ENCODE measurements around the gene MYEOV.

Gene MYEOV

GRCh38 chr11:69269926-69270697 lies 23.8 kb upstream of the MYEOV start:
- no peak for TF ChIP-seq CTCF (IDR thresholded peaks at IDR 0.05; ENCODE audit: extremely low read depth, insufficient read depth, missing control alignments)
- DNase-seq (ENCODE audit: low spot score): no peak
- in situ Hi-C loops (cut with MboI; ENCODE audit: low pct_unique_long_range_greater_than_20kb, low sequenced_read_pairs, unreplicated experiment): no loop called here

- TF ChIP-seq CTCF (IDR thresholded peaks at IDR 0.05; ENCODE audit: extremely low read depth, insufficient read depth, missing control alignments): no peak
- in situ Hi-C loops (cut with MboI; ENCODE audit: low pct_unique_long_range_greater_than_20kb, low sequenced_read_pairs, unreplicated experiment): no loop called here
These were observed 23.0 kb upstream of the MYEOV start for GRCh38 chr11:69270941-69271340.

GRCh38 chr11:69272055-69272454 lies 21.9 kb upstream of the MYEOV start:
- DNase-seq (ENCODE audit: low spot score): no peak
- in situ Hi-C loops (cut with MboI; ENCODE audit: low pct_unique_long_range_greater_than_20kb, low sequenced_read_pairs, unreplicated experiment): no loop called here
- no peak for TF ChIP-seq CTCF (IDR thresholded peaks at IDR 0.05; ENCODE audit: extremely low read depth, insufficient read depth, missing control alignments)

More at GRCh38 chr11:69270941-69271340, 23.0 kb upstream of the MYEOV start:
- DNase-seq (ENCODE audit: low spot score): no peak

GRCh38 chr11:69272831-69273485 lies 21.0 kb upstream of the MYEOV start:
- no peak for TF ChIP-seq CTCF (IDR thresholded peaks at IDR 0.05; ENCODE audit: extremely low read depth, insufficient read depth, missing control alignments)
- no peak for DNase-seq (ENCODE audit: low spot score)
- in situ Hi-C loops (cut with MboI; ENCODE audit: low pct_unique_long_range_greater_than_20kb, low sequenced_read_pairs, unreplicated experiment): no loop called here

GRCh38 chr11:69273571-69273970 lies 20.4 kb upstream of the MYEOV start:
- in situ Hi-C loops (cut with MboI; ENCODE audit: low pct_unique_long_range_greater_than_20kb, low sequenced_read_pairs, unreplicated experiment): no loop called here
- TF ChIP-seq CTCF (IDR thresholded peaks at IDR 0.05; ENCODE audit: extremely low read depth, insufficient read depth, missing control alignments): no peak
- no peak for DNase-seq (ENCODE audit: low spot score)

- in situ Hi-C loops (cut with MboI; ENCODE audit: low pct_unique_long_range_greater_than_20kb, low sequenced_read_pairs, unreplicated experiment): no loop called here
- no peak for TF ChIP-seq CTCF (IDR thresholded peaks at IDR 0.05; ENCODE audit: extremely low read depth, insufficient read depth, missing control alignments)
- DNase-seq (ENCODE audit: low spot score): no peak
These were observed 19.4 kb upstream of the MYEOV start for GRCh38 chr11:69274531-69275016.

All from GM13977 (cell line).